GM21447 (cell line): Measurements from ENCODE around the gene DHRSX.
"Not testable (repeated sequence)": the region's sequence is repeated elsewhere in the genome, so short reads cannot be mapped to it uniquely, and the experiment has no call there.

Source experiments
- ATAC-seq: cut with Tn5 transposase; IDR thresholded peaks from one replicate; pipeline ENCODE4 v1.9.1; 2021; ENCODE audit not compliant: unreplicated experiment

DHRSX gene

DNA sequence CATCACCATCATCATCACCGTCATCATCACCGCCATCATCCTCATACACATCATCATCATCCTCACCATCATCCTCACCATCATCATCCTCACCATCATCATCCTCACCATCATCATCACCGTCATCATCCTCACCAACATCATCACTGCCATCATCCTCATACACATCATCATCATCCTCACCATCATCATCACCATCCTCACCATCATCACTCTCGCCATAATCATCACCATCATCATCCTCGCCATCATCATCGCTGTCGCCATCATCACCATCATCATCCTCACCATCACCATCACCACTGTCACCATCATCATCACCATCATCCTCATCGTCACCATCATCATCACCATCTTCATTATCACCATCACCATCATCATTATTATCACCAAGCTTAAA lies 19.8 kb upstream of the DHRSX start:
- no peak for ATAC-seq

GRCh38 chrX:2519638-2520037 lies 18.9 kb upstream of the DHRSX start:
- not testable (repeated sequence) for ATAC-seq

DNA sequence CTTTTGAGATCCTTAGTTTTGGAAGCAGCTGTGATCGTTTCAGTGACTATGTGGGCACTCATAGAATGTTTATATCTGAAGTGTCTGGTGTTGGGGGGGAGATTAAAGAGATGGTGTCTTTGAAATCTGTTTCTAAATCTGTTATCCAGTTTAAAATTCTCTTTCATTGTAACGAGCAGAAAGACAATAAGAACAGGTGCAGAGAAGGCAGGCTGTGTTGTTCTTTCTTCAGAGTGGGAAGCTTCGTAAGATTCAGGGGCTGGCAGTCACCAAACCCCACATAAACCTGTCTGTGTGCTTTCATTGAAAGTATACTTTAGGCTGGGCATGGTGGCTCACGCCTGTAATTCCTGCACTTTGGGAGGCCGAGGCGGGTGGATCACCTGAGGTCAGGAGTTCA lies 16.3 kb upstream of the DHRSX start:
- ATAC-seq = no peak

DNA sequence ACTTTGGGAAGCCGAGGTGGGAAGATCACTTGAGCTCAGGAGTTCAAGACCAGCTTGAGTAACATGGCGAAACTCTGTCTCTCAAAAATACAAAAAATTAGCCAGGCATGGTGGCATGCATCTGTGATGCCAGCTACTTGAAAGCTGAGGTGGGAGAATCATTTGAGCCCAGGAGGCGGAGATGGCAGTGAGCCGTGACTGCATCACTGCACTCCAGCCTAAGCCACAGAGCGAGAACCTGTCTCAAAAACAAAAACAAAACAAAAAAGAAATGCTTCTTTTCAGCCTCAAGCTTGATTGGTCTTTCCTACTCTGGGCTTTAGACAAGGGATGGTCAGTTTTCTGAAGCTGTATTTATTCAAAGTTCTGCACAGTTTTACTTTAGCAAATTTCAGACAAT lies 15.8 kb upstream of the DHRSX start:
- ATAC-seq = peak; percentile 54

- peak; percentile 43 for ATAC-seq
Measured at GRCh38 chrX:2514131-2514530, 13.4 kb upstream of the DHRSX start.

DNA sequence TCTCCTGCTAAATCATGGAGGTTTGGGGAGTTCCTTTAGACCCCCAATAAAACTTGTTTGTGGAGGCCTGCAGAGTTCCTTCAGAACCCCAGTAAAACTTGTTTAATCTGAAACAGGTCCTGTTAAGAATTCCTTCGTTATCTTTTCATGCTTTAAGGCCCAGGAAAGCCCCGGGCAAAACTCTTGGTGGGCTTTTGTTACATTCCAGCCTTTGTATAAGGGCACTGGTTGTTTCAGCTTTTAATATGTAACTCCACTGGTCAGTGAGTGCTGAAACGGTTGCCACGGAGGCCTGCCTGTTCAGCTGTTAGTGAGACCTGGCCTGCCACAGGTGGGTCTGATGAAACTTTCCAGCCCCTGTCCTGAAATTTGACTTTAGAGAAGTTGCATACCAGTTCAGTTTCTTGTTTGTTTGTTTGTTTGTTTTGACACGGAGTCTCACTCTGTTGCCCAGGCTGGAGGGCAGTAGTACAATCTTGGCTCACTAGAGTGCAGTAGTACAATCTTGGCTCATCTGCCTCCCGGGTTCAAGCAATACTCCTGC lies 12.4 kb upstream of the DHRSX start:
- no peak for ATAC-seq

DNA sequence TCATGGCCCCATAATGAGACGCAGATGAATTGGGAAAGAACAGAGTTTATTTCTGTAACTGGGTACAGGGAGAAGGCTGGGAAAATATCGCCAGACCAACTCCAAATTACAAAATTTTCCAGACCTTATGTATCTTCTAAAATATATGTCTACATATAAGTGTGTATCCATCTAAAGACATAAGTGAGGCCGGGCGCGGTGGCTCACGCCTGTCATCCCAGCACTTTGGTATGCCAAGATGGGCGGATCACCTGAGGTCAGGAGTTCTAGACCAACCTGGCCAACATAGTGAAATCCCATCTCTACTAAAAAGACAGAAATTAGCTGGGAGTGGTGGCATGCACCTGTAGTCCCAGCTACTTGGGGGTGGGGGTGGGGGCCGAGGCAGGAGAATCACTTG lies 11.7 kb upstream of the DHRSX start:
- ATAC-seq = no peak

DNA sequence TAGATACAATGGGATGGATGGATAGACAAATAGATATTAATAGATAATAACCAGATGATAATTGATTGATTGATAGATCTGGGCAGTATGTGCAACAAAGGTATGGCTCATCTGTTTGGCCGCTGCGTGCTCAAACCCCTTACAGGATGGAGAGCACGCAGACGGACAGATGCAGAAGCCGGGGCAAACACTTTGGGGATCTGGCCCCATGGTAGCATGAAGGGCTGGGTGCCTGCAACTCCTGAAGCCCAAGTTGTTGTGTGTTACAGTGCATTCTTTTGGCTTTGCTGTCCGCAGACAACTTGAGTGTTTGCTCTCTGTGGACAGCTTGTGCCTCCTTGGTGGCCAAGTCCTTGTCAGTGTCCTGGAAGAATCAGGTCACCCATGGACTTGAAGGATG lies 10.6 kb upstream of the DHRSX start:
- no peak for ATAC-seq

GRCh38 chrX:2508648-2509335 lies 8.0 kb upstream of the DHRSX start:
- no peak for ATAC-seq

- ATAC-seq = no peak
Measured at GRCh38 chrX:2507904-2508627, 7.3 kb upstream of the DHRSX start.

DNA sequence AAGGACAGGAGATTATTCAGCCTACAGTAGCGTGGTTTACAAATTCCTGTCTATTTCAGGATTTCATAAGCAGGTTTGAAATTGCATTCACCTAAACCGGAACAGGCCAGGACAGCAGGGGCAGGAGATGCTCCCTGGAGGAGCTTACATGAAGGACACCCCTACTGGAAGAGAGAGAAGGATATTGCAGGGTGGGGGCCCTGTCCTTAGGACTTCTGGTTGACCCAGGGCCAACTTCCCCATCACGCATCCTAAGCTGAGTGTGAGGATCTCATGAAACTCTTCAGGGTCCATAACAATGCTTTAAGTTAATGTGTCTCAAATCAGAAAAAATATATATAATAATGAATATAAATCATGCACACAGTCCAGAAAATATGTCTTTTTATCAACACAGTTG lies 6.4 kb upstream of the DHRSX start:
- no peak for ATAC-seq

DNA sequence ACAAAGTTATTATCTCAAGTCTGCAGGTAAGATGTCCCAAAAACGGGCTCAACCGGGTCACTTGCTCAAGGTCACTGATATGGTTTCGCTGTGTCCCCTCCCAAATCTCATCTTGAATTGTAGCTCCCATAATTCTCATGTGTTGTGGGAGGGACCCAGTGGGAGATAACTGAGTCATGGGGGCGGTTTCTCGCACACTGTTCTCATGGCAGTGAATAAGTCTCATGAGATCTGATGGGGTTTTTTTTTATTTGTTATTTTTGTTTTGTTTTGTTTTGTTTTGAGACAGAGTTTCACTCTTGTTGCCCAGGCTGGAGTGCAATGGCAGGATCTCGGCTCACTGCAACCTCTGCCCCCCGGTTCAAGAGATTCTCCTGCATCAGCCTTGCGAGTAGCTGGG lies 4.6 kb upstream of the DHRSX start:
- ATAC-seq = not testable (repeated sequence)

- no peak for ATAC-seq
Measured at GRCh38 chrX:2504706-2505332, 4.0 kb upstream of the DHRSX start.

DNA sequence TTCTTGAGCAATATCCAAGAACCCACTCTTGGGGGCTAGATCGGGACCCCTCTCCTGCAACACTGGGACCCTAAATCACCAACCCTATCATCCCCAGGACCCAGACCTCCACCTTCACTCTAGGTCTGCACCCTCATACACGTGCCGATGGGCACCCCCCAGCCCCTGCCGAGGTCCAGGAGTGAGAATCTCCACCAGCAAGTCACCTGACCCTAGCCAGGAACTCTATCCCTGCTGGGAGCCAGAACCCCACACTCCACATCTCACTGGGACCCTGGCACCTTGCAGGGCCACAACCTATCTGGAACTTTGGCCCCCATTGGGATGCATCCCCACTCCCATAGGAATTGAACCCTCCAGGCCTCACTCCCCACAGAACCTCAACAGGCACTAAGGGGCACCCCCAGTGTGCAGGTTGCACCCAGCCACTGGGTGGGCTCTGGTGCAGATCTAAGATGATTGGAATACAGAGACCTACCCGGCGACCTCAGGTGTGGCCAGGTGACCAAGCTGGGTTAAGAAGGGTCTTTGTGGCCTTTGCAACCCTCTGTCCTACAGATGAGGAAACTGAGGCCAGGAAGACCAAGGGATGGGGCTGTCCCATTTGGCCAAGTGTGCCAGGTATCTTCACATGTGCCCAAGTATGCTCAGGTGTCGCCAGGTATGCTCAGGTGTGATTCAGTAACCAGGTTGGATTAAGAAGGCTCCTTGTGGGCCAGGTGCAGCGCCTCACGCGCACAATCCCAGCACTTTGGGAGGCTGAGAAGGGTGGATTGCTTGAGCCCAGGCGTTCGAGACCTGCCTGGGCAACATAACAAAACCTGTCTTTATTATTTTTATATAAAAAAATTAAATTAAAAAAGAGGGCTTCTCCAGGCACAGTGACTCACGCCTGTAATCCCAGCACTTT lies 3.1 kb upstream of the DHRSX start:
- ATAC-seq = no peak

DNA sequence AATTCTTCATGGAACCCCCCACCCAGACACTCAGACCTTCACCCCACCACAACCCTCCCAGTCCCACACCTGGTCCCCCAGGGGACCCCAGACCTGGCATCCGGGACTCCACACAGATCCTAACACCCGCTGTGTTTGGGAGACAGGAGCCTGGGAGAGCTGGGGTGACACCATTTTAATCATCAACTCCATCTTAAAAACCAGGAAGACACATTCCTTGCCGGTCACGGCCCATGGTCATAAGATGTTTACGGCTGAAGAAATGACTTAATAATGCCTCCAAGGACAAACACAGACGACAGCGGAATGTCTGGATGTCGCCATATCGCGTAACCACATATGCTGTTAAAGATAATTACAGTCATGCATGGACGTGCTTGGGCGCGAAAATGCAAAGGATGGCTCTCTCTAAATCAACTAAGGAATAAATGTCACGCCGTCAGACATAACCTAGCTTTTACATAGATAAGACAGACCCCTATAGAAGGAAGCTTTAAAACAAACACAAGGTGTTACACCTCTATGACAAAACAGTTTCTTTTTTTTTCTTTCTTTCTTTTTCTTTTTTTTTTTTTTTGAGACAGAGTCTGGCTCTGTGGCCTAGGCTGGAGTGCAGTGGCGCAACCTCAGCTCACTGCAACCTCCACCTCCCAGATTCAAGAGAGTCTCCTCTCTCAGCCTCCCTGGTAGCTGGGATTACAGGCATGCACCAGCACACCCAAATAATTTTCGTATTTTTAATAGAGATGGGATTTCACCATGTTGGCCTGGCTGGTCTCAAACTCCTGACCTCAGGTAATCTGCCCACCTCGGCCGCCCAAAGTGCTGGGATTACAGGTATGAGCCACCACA lies 2.1 kb upstream of the DHRSX start:
- ATAC-seq = no peak

DNA sequence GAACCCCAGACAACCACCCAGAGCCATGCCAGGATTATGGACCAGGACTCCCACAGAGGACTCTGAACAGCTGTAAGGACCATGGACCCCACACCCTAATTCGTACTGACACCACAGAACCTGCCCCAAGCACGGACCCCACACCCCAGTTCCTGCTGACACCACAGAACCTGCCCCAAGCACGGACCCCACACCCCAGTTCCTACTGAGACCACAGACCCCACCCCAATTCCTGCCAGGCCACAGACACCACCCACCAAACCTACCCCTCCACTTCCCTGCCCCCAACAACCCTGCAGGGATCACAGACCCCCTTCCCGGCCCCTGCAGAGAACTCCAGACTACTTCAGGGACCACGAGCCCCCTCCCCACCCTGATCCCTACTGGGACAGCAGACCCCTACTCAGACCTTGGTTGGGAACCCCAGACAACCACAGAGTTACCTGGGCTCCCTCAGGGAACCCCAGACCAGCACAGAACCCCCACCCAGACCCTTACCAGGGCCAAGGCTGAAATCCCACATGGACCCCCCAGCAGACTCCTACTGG lies 1.4 kb upstream of the DHRSX start:
- no peak for ATAC-seq

- ATAC-seq = no peak
Measured at GRCh38 chrX:2501559-2502102, 855 bp upstream of the DHRSX start.

GRCh38 chrX:2500091-2500802 lies 529 bp downstream of the DHRSX start:
- ATAC-seq = peak; percentile 52

- ATAC-seq = no peak
Measured at GRCh38 chrX:2499507-2499906, 1.3 kb downstream of the DHRSX start.
